Measurements from ENCODE around the gene DEPDC7.
A peak's percentile ranks its signal among the peaks of the same experiment; 100 is the strongest.
"Not testable (repeated sequence)": the region's sequence is repeated elsewhere in the genome, so short reads cannot be mapped to it uniquely, and the experiment has no call there.

The DEPDC7 gene

DNA sequence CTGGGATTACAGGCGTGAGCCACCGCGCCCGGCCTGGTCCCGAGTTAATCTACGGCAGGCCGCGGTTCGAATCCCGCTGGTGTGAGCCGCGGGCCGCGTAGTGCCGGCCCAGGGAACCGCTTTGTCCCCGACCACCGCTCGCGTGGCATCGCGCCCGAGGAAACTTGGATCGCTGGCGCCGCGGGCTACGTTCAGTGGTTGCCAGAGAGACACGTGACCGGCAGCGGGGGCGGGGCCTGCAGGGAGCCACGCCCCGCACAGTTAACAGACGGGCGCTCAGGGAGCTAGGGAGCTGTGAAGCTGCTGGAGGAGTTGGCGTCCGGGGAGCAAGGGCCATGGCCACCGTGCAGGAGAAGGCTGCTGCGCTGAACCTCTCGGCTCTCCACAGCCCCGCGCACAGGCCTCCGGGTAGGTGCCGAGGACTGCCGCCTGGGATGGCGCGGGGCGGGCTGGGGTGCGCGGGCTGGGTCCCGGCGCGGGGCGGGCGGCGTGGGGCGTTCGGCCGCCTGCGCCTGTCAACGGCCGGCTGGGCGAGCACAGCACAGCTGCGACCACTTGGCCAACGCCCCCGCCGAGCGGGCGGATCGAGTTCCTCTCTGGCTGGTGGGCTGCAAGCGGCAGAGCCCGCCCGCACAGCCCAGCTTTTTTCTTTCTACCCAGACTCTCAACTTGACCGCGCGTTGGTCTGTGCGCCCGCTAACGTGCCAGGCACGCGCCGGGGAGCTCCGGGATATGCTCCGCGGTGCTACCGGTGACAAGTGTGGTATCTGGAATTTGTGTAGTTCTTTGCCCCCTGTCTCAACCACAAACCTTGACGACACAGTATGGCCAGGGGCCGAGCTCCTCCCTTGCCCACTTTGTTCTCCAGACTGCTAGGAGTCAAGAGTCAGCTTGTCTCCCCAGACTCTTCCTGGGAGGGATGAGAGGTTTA, at the start of gene DEPDC7:
TSS of gene DEPDC7 (plus strand) at position 258 of the 931 bp plus-strand sequence. CDS start at position 336, 78 bp downstream.
- DNase-seq: peak; percentile 75

DNA sequence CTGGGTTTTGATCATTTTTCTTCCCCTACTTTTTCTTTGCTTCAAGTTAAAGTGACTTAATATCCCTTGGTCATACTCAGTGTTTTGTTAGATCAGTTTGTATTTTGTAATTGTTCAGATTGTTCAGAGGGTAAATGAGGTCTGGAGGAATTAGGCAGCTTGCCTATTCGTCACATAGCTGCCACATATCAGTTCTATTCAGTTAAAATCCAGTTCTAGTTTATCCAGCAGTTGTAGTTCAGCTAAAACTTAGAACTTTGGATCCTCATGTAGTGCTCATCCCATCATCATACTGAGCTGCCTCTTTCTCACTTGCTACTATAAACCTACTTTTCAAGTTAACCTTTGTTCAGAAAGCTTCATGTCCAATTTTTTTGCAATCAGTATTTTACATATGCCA, 47.1 kb upstream of the DEPDC7 start:
- DNase-seq: no peak

DNA sequence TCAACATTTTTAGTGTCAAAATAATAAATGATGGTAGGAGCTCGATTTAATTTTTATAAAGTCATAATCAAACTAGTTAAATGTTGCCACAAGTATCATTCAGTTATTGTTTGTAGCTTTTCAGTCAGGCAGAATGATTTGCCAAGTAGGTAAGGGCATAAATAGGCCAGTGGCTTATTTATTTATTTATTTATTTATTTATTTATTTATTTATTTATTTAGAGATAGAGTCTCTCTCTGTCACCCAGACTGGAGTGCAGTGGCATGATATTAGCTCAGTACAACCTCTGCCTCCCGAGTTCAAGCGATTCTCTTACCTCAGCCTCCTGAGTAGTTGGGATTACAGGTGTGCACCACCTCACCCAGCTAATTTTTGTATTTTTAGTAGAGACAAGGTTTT, 43.4 kb upstream of the DEPDC7 start:
- not testable (repeated sequence) for DNase-seq

DNA sequence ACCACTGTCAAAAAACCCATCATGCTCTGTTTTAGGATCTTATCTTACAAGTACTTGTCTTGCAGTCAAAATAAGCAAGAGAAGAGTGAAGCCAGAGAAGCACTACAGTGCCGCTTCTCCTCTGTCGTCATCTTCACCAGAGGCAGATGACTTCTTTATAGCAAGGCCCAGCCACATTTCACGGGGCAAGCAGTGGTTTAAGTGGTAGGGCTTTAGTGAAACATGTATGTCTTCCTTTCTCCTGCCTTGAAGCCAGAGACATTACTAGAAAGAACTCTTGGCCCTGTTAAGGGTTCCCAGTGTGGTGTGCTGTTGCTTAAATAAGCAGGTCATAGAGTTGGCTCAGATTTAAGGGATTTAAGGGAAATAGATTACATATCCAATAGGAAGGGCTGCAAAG, 42.9 kb upstream of the DEPDC7 start:
- no peak for DNase-seq

DNA sequence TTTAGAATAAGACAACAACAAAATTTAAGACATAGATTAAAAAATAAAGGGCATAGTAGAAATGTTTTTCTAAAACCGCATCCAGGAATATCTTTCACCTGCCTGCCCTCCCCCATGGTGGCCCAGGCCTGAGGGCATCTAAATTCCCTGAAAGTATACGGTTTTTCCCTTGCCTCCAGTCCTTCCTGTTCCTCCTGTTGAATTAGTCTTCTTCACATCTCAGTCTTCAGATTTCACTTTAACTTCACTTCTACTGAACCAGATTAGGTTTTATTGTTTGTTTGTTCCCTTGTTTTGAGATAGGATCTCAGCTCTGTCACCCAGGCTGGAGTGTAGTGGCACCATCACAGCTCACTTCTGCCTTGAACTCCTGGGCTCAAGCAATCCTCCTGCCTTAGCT, 33.1 kb upstream of the DEPDC7 start:
- no peak for DNase-seq

DNA sequence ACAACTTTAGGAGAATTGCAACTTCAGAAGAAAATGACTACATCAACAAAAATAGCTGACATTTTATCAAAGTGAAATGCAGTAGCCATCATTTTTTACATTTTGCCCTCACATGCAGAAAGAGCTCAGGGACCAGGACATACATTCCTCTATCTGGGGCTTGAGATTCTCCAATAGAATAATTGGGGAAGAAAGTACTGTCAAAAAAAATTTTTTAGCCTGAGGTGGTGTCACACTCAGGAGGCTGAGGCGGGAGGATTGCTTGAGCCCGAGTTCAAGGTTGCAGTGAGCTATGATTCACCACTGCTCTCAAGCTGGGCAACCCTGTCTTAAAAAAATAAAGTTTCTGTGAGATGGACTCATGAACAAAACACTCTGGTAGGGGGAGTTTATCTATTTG, 32.2 kb upstream of the DEPDC7 start:
- DNase-seq: no peak

DNA sequence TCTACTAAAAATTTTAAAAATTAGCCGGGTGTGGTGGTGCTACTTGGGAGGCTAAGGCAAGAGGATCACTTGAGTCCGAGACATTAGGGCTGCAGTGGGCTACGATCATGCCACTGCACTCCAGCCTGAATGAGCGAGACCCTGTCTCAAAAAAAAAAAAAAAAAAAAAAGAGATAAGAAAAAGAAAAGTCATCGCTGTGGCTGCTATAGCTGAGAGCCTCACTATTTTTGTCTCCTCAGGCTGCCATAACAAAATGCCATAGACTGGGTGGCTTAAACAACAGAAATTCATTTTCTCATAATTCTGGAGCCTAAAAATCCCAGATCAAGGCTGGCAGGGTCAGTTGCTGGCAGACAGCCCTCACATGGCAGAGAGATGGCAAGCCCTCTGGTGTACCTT, 30.1 kb upstream of the DEPDC7 start:
- DNase-seq: no peak

DNA sequence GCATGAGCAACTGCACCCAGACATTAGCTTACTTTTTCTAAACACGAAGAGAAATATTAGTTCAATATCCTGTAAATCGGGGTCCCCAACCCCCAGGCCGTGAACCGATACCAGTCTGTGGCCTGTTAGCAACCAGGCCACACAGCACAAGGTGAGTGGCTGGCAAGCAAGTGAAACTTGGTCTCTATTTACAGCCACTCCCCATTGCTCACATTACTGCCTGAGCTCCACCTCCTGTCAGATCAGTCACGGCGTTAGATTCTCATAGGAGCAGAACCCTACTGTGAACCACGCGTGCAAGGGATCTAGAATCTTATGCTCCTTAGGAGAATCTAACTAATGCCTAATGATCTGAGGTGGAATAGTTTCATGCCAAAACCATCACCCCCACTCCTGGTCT, 27.8 kb upstream of the DEPDC7 start:
- DNase-seq: no peak

DNA sequence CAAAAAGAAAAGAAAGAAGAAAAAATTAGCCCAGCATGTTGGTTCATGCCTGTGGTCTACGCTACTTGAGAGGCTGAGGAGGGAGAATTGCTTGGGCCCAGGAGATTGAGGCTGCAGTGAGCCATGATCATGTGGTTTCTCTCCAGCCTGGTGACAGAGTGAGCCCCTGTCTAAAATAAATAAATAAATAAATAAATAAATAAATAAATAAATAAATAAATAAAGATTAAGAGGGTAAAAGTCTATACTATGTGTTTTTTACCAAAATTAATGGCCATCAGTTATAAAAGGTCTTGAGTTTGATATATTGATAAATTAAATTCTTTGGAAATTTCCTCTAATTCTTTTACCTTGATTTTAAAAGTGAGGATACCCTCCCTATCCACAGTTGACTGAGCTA, 25.2 kb upstream of the DEPDC7 start:
- DNase-seq: no peak

DNA sequence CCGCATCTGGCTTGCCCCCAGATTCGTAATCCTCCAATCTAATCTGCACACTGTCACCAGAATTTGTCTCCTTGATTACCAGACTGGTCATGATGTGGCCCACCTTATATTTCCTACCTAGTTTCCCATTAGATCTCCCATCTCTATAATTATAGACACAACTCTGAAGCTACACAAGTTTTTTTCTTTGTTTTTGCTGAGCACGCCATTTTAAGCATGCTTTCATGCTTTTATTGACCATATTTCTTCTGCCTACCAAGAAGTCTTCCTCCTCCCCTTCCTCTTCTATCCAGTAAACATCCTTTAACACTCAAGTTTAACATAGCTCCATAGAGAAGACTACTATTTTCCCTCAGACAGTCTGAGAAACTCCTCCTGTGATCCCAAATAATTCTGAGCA, 24.3 kb upstream of the DEPDC7 start:
- DNase-seq: no peak

DNA sequence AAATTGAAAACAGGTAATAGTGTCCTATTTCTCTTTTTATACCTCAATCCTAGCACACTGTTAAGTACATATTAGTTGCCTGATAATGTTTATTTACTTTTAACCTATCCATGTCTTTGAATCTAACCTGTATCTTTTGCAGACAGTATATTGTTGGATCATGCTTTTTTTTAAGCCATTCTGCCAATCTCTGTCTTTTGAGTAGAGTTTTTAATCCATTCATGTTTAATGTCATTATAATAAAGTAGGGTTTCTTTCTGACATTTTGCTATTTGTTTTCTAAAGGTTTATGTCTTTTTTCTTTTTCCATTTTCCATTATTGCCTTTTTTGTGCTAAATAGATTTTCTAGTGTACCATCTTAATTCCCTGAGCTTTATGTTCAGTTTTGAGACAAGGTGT, 23.8 kb upstream of the DEPDC7 start:
- DNase-seq: no peak

DNA sequence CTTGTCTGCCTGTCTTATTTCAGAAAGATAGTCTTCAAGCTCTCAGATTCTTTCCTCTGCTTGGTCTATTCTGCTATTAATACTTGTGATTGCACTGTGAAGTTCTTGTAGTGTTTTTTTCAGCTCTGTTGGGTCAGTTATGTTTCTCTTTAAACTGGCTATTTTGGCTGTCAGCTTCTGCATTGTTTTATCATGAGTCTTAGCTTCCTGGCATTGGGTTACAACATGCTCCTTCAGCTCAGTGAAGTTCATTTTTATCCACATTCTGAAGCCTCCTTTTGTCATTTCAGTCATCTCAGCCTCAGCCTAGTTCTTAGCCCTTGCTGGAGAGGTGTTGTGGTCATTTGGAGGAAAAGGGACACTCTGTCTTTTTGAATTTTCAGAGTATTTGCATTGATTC, 15.5 kb upstream of the DEPDC7 start:
- DNase-seq: no peak

DNA sequence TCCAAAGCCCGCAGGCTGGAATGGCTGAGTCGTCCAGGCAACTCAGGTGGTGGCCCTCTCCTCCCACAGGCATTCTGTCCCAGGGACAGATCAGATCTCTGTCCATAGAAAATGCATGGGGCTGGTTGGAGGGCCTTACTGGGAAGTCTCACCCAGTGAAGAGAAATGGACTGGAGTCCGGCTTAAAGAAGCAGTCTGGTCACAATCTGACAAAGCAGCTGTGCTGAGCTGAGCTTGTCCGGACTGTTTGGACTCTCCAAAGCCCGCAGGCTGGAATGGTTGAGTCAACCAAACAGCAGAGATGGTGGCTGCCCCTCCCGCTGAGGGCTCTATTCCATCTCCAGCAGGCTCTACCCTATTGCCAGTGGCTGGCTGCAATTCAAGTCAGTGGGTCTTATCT, 14.4 kb upstream of the DEPDC7 start:
- no peak for DNase-seq

DNA sequence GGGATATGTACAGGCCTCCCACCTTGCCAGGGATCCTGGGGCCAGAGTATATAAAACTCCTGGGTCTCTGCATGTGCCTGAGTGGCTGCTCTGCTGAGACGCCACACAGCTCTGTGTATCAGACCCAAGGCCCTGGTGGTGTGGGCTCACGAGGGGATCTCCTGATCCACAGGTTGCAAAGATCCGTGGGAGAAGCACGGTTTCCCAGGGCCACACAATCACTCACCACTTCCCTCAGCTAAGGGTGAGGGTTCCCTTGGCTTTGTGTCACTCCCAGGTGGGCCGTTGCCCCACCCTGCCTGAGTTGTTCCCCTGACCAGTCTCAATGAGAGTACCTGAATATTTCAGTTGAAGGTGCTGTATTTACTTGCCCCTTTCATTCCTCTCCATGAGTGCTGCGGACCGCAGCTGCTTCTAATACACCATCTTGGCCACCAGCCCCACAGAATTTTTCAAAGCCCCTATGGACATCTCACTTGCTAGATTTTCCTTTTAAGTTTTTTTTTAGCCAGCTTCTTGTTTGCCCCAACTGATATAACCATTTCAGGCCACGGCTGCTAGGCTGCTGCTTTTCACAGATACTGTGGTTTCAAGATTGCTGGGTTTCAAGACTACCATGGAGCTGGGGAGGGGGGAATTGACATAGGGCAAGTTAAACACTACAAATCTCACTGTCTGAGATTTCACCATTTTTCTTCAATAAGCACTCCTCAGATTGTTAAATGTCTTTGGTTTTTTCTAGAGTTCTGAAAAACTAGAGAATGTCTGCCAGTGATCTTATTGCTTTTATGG, 13.7 kb upstream of the DEPDC7 start:
- no peak for DNase-seq

DNA sequence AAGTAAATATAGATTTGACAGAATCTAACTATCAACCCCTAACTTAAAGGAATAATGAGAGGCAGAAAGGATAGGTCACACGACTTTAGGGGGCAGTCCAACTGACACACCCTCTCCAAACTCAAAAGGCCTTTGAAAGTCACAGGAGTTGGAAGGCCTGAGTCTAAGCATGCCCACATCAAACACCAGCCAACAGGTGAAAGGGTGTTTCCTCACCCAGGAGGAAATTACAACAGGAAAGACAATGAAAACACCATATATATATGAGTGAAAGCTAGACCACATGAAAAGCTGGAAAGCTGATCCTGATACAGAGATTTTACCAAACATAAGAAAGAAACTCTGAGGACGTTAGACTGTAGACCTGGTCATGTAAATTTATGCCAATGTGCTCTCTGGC, 10.5 kb upstream of the DEPDC7 start:
- peak; percentile 44 for DNase-seq

DNA sequence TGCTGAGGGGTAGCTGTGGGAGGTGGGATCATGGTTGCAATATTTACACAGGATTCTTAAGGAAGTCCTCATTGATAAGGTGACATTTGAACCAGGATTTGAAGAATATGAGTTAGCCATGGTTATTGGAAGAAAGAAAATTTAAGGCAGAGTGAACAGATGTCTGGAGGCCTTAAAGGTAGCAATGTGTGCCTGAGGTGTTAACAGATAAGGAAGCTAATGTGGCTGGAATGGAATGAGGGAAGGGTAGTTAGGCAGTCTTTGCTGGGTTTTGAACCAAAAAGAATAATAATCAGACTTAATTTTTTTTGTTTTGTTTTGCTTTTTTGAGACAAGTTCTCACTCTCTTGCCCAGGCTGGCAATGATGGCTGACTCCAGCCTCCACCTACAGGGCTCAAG, 9.7 kb upstream of the DEPDC7 start:
- DNase-seq: no peak

DNA sequence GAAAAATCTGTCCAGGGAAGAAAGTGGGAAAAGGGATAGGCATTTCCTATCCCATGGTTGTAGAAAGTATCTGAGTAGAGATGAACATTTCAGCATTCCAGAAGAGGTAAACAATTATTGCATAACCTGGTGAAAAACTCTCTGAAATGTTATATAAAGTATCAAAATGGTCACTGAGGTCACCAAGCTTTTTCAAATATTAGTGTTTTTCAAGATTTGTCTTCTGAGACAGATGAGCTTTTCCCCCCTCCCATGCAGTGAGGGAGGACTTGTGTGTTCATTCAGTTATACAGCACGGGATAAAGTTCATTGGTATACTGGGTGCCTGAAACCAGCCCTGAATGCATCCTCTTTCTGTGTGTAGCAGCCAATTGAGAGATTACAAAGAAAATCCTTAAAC, 1.9 kb upstream of the DEPDC7 start:
- no peak for DNase-seq

DNA sequence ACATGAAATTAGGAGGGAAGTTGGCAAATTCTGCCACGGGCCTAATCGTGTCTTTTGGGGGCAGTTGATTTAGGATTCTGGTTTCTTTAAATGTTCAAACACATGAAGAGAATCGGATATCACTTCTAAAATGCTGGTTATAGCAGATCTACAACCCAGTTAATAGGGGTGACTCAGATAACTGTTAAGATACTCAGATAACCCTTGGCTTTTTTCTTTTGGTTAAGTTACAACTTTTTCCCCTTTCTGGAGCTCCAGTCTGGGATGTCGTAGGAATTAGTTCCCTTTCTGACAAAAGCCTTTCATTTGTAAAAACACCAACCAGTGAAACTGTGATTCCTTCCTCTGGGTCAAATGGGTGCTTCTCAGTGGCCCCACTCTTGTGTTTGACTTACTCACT, 976 bp downstream of the DEPDC7 start:
- no peak for DNase-seq

DNA sequence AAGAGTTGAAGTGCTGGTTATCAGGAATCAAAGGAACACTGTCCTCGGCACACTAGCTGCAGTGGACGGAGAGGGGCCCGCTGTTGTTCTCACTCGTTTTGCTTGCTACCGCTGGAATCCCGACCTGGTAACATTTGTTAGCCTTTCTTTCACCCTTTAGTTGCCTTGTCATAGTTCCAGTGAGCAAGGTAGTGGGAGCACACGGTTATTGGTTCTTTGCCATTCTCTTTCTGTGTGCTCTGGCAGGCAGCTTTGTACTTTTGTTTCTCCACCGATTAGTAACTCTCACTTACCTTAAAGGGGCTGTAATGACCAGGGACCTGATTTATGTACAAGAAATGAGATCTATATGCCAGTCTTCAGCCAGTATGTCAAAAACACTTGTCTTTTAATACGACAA, 1.8 kb downstream of the DEPDC7 start:
- DNase-seq: no peak

DNA sequence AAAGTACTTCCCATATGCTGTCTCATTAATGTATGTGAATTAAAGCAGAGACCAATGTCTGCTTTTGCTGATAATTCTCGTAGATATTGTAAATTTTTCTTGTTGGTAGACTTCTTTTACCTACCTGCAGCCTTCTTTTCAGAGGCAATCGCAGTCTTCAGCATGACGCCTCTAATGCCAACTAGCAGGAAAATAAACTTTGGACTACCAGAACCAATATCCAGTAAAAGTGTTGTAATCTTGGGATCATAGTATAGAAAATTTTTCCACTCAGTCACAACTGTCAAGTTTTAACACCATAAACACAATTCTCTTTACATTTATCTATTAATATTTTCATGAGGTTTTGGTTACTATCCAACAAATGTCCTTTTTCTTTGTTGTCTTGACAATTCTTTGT, 2.3 kb downstream of the DEPDC7 start:
- no peak for DNase-seq

DNA sequence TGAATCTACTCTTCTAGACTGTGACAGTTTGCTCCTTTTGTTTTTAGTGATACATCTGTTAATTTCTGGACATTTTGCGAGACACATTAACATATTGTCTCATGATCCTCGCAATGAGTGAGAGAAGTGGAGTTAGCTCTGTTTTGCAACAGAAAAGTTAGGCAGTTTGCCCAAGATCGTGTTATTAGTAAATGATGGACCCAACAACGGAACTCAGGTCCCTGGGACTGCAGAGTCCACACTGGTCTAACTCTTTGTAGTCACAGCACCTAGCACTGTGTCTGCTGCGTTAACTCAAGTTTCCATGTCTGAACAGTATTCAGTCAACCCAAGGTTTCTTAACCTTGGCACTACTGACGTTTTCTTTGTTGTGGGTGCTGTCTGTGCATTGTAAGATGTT, 3.2 kb downstream of the DEPDC7 start:
- no peak for DNase-seq

DNA sequence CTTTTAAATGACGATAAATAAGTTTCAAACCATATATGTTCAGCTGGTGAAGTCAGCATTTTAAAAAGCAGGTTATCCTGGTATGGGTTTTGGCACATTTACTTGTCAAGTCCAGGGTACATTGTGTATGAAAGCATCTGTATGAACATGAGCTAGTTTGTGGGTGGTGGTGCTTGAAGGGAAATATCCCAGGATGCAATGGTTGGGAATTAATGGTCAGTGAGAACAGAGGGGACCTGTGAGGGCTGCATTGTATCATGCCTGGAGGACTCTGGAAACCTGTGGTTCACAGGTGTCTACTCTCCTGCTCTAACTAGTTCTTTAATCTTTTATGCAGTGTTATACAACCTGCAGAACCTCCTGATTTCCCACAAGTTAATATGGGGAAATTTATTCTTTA, 5.8 kb downstream of the DEPDC7 start:
- DNase-seq: no peak

DNA sequence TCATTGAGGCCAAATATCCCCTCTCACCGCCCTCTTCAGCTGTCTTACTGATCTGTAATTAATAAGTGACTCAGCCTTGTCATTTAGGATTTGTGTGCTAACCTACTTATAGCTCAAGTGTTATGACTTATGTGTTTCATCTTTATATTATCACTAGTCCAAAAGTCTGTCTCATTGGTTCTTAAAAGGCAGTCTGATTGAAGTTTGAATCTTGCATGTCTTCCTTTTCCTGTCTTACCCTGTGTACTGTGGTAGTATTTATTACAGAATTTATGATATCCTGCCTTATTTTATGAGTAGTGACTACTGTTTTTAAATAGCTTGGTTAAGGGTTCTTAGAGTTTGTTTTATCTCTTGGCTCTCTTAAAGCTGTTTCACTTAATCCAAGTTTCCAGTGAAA, 6.3 kb downstream of the DEPDC7 start:
- no peak for DNase-seq

DNA sequence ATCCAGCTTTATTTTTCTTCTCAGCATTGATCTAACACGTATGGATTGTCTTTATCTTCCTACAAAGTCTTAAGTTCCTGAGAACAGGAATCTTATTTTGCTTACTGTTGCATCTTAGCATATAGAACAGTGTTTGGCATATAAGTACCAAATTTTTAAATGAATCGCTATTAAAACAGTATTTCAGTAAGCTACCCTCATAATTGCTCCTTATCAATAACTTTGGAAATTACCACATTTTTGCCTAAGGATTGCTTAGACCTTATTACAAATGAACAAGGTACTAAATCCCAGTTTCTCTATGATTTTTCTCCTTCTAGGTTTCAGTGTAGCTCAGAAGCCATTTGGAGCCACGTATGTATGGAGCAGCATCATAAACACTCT, 9.7 kb downstream of the DEPDC7 start:
- DNase-seq: no peak
